Tongue (tissue), 2 donors: Measurements from ENCODE around the gene HAUS8. TPM values are rescaled to one million over a fixed set of nuclear protein-coding genes. Genes with fewer than 3 reads are reported as not detected.
"Not testable (repeated sequence)": the region's sequence is repeated elsewhere in the genome, so short reads cannot be mapped to it uniquely, and the experiment has no call there.

Experiments used
- DNase-seq: peaks from one replicate; pipeline ENCODE4 v3.0.0-alpha.2; 2015
- total RNA-seq: library from RNA; depleted of rRNA; stranded (reverse); fragments of >200 nt; gene quantifications from one replicate; pipeline ENCODE4 v1.2.3, GENCODE V29; 2014

HAUS8 gene
- total RNA-seq, 1 donor from 2014 or later, result 5.1 TPM

DNA sequence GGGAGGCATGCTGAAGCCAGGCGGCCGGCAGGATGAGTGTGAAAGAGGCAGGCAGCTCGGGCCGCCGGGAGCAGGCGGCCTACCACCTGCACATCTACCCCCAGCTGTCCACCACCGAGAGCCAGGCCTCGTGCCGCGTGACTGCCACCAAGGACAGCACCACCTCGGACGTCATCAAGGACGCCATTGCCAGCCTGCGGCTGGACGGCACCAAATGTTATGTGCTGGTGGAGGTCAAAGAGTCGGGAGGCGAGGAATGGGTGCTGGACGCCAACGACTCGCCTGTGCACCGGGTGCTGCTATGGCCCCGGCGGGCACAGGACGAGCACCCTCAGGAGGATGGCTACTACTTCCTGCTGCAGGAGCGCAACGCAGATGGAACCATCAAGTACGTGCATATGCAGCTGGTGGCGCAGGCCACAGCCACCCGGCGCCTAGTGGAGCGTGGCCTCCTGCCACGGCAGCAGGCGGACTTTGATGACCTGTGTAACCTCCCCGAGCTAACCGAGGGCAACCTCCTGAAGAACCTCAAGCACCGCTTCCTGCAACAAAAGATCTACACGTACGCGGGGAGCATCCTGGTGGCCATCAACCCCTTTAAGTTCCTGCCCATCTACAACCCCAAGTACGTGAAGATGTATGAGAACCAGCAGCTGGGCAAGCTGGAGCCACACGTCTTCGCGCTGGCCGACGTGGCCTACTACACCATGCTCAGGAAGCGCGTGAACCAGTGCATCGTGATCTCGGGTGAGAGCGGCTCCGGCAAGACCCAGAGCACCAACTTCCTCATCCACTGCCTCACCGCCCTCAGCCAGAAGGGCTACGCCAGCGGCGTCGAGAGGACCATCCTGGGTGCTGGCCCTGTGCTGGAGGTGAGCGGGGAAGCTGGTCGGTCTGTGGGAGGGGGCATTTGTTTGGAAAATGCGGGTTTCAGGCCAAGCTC lies 26.7 kb upstream of the HAUS8 start:
- no peak for DNase-seq

GRCh38 chr19:17098326-17098725 lies 23.1 kb upstream of the HAUS8 start:
- DNase-seq, result no peak

- no peak for DNase-seq
These were observed 22.4 kb upstream of the HAUS8 start for GRCh38 chr19:17097593-17098126.

DNA sequence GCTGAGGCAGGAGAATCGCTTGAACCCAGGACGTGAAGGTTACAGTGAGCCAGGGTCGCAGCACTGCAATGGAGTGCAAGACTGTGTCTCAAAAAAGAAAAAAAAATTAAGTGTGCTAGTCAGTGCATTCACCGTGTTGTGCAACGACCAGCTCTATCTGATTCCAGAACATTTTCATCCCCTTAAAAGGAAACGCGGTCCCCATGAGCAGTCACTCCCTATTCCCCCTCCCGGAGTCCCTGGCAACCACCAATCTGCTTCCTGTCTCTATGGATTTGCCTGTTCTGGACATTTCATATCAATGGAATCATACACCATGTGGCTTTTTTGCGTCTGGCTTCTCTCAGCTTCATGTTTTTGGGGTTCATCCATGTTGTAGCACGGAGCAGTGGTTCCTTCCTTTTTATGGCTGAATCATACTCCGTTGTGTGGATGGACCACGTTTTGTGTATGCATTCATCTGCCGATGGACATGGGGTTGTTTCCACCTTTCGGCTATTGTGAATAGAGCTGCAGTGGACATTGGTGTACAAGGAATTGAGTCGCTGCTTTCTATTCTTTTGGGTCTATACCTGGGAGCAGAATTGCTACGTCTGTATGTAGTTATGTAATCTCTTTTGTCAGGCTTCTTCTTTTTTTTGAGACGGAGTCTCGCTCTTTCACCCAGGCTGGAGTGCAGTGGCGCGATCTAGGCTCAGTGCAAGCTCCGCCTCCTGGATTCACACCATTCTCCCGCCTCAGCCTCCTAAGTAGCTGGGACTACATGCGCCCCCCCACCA lies 20.1 kb upstream of the HAUS8 start:
- no peak for DNase-seq

GRCh38 chr19:17094694-17095093 lies 19.4 kb upstream of the HAUS8 start:
- DNase-seq, result not testable (repeated sequence)

DNA sequence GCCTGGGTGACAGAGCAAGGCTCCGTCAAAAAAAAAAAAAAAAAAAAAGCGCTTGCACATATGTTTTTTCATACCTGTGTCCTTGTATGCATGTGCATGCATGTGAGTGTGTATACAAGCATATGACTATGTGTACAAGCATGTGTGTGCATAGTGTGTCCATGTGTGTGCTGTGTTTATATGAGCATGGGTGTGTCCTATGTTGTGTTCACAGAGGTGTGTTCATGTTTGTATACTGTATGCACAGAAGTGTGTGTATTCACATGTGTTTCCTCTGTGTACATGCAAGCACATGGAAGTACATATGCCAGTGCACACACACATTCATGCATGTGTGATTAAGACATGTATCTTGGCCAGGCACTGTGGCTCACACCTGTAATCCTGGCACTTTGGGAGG lies 17.4 kb upstream of the HAUS8 start:
- DNase-seq, result no peak

DNA sequence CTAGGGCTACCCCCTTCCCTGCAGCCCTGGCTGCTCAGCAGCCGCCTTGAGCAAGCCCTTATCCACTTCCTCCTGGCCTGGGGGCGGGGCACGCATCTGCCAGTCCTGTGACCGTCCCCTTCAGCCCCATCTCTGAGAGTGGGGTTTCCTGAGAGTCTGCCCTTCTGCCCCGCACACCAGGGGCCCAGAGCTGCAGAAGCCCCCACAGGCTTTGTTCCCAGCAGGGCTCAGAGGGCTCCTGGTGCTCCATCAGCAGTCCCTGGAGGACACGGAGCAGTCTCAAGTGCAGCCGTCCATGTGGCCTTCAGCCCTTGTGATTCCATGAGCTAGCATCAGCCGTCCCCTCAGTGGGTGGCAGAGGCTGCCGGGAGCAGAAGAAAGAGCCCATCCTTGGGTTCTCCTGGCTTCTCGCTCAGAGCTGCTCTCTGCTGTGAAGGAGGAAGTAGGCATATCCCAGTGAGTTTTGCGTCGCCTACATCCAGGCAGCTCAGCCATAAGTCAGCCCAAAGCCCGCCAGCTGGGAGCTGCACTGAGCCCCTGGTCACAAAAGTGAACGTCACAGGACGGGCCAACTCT lies 16.6 kb upstream of the HAUS8 start:
- DNase-seq, result no peak

DNA sequence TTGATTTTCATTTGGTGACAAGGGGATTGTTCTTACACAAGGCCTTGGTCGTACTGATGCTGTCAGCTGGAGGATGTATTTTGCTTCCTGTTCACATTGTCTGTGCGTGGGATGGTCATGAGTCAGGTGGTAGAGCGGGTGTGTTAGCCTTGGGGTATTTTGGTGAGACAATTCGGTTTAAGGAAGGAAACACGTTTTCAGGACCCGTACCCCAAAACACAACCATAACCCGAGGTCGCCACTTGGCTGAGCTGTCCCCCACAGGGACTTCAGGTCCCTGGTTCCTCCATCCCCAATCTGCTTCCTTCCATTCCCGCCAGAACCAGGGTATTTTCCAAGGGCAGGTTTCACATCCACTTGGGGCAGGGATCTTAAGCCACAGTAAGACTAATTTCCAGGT lies 15.3 kb upstream of the HAUS8 start:
- no peak for DNase-seq

DNA sequence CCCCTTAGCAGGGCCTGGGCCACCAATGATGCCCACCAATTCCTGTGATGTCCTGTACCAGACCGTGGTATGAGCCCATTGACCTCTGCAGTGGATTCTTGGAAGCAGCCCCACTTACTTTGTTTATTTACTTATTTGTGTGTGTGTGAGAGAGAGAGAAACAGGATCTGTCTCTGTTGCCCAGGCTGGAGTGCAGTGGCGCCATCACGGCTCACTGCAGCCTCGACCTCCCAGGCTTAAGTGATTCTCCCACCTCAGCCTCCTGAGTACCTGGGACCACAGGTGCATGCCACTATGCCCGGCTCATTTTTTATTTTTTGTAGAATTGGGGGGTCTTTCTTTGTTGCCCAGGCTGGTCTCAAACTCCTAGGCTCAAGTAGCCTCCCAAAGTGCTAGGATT lies 13.3 kb upstream of the HAUS8 start:
- no peak for DNase-seq

DNA sequence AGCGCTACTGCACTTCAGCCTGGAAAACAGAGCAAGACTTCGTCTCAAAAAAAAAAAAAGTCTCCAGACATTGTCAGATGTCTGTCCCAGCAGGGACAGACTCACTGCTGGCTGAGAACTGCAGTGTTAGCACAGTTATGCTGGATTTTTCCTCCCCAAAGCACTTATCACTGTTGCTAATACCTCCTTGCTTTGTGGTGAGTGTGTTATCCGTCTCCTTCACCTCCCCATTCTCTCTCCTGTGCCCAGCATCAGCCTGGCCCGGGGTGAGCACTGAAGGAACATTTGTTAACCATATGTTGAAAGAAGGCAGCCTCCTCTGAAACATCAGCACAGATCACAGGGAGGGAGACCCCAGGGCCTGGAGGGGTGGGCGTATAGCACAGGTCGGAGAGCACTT lies 11.6 kb upstream of the HAUS8 start:
- no peak for DNase-seq

DNA sequence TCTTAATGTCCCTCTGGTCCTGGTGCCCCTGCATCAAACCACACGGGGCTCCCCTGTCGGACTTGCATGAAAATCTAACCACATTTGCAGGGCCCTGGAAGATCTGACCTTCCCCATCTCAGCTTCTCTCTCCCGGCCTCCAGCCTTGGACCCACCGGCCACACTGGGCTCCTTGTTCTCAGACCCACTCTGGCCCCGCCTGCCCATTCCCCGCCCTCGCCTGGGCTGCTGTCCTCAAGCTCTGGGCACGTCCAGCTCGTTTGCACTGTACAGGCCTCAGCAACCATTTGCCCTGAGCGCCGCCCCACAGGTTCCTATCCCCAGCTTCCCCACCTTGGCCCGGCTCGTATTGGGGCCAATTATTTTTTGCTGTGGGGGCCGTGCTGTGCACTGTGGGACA lies 10.9 kb upstream of the HAUS8 start:
- peak; percentile 43 for DNase-seq

- no peak for DNase-seq
These were observed 6.7 kb upstream of the HAUS8 start for GRCh38 chr19:17081672-17082630.

DNA sequence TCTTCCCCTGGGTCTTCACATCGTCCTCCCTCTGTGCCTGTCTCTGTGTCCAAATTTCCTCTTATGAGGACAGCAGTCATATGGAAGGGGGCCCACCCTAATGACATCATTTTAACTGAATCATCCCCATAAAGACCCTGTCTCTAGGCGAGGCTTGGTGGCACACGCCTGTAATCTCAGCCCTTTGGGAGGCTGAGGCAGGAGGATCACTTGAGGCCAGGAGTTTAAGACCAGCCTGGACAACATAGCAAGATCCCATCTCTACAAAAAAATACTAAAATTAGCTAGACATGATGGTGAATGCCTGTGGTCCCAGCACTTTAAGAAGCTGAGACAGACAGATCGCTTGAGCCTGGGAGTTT lies 5.2 kb upstream of the HAUS8 start:
- DNase-seq, result no peak

DNA sequence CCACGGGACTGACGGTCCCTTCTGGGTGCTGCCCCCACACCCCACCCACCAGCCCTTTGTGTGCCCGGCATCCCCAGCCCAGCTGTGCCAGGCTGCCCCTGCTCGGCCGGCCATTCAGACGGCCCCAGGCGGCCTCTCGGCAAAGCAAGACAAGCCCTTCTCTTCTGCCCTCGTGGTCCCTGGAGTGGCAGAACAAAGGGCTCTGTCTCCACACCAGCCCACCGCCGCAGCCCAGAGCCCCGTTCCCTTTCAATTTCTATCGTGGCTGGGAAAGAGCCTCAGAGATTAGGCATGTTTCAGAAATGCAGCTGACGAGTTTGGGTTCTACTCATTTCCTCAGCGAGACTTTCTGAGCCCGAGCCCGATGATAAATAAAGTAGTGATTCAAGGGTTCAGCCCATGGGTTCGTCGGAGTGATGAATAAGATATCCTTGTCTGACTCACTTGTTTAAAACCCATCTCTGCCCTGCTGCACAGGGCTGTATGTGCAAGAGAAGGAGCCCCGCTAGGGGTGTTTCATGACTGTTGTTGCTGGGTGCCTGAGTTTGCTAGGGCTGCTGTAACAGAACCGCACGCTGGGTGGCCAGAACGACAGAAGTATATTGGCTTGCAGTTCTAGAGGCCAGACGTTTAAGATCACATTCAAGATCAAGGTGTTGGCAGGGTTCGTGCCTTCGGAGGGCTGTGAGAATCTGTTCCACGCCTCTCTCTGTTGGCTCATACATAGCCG lies 4.6 kb upstream of the HAUS8 start:
- DNase-seq, result peak; percentile 79

- no peak for DNase-seq
These were observed 3.9 kb upstream of the HAUS8 start for GRCh38 chr19:17078920-17079709.

- DNase-seq, result no peak
These were observed 3.0 kb upstream of the HAUS8 start for GRCh38 chr19:17078036-17078919.

GRCh38 chr19:17077447-17078028 lies 2.3 kb upstream of the HAUS8 start:
- no peak for DNase-seq

DNA sequence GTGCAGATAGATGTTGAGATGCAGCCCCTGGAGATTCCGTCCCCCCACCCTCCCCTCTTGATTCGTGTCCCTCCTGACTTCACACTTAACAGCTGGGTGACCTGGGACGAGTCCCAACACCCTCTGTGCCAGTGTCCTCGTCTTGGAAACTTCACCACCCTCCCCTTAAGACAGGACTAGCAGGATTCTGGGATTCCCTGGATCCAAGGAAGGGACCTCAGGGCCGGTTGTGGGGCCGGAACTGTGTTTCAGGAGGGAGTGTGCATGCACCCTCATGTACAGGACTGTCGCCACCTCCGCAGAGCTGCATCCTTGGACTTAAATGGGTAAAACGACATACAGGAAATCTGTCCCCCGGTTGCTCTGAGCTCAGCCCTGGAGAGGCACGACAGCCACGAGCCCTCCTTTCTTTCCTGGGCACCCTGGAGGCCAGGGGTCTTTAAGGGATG lies 1.3 kb upstream of the HAUS8 start:
- DNase-seq, result no peak
